NCI-H1436 (cell line): ENCODE data around the gene COL8A1.
A peak's percentile ranks its signal among the peaks of the same experiment; 100 is the strongest.
"Not testable (repeated sequence)": the region's sequence is repeated elsewhere in the genome, so short reads cannot be mapped to it uniquely, and the experiment has no call there.

ENCODE experiments used
- DNase-seq: peaks from one replicate; lab custom pipeline; 2025; lab: John Stamatoyannopoulos, UW

COL8A1 gene

DNA sequence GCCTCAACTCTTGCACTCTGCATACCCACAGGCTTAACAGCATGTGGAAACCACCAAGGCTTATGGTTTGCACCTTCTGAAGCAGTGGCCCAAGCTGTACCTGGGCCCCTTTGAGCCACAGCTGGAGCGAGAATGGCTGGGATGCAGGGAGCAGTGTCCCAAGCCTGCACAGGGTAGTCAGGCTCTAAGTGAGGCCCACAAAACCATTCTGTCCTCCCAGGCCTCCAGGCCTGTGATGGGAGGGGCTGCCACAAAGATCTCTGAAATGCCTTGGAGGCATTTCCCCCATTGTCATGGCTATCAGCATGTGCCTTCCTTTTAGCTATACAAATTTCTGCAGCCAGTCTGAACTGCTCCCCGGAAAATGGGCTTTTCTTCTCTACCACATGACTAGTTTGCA lies 166.8 kb downstream of the COL8A1 start:
- DNase-seq, result no peak

DNA sequence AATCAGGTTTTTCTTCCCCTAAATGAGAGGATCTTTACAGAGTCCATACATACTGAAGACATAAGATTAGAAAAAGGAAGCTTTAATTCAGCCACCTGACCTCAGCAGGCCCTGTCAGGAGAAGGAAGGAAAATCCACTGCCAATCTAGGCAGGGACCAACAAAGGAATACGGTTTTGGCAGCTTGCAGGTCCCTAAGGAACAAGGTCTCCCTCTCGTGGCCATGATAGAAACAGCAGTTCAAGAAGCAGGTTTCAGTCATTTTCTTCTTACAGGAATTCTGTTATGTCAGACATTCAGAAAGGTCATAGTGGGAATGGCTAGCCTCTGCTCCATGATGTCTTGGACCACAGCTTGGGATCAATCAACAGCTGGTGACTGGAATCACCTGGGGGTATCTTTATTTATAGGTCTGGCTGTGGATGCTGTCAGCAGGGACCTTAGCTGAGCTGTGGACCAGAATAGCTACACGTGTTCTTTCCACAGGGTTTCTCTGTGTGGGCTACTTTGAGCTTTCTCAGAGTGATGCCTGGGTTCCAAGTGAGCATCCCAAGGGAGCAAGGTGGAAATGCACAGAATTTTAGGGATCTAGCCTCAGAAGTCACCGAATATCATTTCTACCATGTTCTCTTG lies 169.9 kb downstream of the COL8A1 start:
- peak; percentile 40 for DNase-seq

DNA sequence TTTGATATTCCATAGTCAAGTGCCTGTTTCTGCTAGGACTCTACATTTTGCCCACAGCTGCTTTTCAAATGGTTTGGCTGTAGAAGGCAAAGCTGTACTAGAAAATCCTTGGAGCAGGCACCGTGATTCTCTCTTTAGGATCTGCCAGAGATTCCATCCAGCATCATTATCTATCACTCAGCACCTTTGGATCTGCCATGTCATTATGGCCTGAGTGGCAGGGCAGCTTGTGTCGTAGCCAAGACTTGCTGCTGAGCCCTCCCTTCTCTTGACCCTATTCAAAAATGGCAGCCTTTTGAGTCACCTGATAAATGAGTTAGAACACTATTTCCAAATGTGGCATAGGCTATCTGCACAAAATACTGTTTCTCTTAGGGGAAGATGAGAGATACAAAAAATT lies 171.2 kb downstream of the COL8A1 start:
- DNase-seq, result no peak

DNA sequence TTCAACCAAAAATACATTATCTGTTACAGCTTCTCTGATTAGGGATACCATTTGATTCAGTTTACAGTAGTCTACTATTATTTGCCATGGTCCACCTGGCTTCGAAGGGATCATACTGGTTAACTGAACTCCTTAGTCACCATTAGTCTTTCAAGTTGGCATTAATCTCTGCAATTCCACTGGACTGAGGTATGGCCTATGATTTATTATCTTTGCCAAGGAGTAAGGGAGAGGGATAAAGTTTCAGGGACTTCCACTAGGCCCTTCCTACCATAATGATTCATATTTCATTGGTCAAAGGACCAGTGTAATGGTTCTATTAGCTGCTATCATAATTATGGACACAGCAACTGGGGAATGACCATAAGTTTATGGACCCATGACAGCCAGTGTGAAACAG lies 172.0 kb downstream of the COL8A1 start:
- no peak for DNase-seq

DNA sequence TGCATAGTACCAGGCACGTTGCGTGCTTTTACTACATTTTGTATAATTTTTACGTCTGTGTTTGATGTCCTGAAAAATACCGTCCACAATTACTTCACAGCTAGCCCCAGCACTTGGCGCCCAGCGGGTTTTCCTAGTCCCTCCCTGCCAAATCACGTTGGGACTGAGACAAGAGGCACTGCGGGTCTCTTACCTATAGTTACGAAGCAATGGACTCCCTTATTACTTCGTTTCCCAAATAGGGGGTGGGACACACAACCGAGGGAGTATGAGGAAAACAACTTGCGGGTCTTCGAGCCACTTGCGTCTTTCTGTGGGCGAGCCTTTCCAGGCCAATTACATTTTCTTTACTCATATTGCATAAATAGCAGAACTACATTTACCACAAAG lies 178.6 kb downstream of the COL8A1 start:
- no peak for DNase-seq

DNA sequence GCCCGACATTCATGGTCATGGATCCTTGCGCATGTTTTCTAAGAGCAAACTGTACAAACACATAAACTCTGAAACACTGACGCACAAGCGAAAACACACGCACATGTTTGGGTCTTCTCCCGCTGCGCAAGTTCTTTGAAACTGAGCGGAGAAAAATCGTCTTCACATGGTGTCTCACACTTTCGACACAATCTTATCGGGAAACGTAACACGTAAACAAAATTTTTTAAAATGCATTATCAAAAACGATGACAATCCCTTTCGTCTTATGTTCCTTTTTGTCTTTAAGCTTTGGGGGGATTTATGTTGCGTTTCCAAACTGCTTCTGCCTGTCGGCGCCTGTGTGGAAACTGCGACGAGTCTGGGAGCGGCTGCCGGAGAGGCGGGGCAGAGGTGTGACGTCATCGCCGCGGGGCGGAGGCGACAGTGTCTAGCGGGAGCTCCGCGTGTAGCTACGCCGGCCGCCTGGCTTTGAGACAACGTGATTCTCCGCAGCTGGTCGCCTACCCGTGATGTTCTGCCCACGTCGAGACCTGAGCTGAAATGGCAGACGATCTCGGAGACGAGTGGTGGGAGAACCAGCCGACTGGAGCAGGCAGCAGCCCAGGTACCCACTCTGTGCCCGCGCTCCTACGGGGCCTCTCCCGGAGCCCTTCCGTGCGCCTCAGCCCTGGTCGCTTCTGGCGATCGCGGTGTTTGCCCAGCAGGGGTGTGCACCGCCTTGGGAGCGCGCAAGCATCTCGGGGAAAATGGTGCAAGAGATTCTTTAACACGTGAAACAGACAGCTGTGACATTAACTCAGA lies 179.2 kb downstream of the COL8A1 start, which contains the start of gene CMSS1:
CMSS1 (plus strand) TSS at position 426 of the 804 bp plus-strand sequence.
- peak; percentile 88 for DNase-seq

DNA sequence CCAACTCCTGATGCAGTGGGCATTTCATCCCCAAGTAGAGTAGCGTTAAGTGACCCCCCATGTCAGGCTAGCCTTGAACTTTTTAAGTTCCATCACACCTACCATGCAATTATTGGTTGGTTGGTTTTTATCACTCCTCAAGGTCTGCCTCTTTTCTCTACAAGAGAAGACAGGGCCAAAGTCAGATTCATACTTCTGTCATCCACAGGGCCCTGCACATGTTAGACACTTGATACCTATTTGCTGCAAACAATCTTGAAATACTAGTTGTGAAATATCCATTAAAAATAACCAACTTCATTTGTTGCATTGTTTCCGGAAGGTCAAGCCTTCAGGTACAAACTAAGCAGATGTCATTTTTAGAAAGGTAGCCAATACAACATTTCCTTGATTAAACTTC lies 180.4 kb downstream of the COL8A1 start:
- no peak for DNase-seq

DNA sequence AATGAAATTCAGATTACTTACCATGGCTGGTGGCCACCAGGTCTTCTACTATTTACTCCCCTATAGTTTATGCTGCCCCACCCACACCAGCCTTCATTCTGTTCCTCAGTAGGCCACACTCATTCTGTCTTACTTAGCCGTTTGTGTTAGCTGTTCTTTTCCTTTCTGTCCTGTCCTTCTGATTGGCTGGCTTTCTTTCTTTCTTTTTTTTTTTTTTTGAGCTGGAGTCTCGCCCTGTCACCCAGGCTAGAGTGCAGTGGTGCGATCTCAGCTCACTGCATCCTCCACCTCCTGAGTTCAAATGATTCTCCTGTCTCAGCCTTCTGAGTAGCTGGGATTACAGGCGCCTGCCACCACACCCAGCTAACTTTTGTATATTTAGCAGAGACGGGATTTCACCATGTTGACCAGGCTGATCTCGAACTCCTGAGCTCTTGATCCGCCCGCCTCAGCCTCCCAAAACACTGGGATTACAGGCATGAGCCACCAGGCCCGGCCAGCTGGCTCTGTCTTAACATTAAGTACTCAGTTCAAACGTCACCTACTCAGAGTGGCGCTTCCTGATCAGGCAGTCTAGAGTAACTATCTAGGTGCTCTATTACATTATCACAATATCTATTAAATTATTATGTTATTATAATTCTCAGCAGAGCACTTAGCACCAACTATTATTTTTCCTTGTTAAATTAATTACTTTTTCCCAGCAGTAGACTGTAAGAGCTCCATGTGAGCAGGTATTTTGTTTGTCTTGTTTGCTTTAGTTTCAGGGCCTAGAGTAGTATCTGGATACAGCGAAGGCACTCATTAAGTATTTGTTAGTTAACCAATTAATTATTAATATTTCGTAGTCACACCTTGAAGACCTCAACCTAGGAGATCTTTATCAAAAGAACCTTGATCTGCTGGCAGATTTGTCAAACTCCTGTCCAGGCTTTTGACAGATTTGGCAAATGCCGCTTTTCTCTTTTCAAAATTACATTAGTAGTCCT lies 185.6 kb downstream of the COL8A1 start:
- no peak for DNase-seq

DNA sequence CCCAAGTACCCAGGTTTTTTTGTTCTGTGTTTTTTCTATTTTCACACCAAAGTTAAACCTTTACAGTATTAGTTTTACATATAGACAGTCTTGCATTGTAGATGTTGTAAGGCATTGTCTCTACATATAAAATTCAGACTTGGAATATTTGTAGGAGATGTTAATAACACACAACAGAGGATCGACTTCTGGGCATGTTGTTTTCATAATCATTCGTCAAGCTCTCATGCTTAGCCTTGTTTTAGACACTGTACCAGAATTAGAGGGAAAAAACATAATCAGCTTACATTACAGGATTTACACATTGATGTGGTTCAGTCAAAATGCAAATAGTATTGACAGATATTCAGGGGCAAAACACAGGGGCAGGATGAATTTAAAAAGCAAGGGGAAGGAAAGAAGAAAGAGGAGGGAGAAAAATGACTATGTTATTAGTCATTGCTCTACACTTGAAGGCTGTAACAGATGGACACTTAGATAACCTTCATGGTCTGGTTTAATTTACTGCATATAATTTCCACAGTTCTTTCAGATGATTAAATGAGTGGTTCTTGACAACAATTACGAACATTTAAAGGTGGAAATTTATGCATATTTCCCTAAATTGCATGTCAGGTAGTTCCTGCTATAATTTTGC lies 186.7 kb downstream of the COL8A1 start:
- no peak for DNase-seq

DNA sequence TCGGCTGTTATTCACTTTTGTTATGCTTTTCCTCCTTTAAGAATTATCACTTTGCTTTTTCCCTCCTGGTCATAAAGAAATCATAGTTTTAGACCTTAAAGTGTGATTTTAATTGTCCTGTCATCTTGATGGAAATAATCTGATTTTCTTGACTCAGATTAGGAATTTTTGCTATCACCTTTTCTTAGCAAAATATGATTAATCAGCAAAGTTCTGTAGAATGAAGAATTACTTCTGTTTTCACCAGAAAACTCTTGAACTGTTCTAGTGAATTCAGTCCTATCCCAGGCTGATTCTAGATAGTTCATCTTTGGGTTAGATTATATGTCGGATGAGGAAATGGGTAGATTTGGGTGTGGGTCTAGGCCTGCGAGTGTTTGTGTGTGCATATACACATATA lies 191.4 kb downstream of the COL8A1 start:
- no peak for DNase-seq

DNA sequence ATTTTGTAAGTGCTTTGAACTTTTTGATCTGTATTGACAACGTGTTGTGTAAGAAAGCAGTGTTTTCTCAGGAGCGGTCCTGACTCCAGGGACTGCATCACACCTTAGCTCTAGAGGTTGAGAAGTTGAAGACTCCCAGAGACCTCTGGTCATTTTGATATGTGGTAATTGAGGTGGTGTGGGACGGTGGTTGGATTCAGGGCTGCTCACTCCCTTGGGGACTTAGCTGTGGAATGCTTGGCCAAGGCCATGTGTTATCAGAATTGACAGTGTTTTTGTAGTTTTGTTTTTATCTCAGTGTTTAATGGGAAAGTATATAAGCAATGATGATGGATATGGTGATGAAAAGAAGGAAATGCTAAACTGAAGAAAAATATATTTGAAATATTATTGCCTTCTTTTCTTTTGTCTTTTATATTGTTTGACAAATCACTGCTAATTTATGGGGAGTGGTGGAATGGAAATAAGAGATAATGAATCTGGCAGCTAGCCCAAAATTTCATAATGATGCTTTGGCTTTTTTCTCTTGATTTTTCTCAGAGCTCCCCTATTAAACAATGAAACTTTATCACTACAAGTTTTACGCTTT lies 195.3 kb downstream of the COL8A1 start:
- DNase-seq, result no peak

DNA sequence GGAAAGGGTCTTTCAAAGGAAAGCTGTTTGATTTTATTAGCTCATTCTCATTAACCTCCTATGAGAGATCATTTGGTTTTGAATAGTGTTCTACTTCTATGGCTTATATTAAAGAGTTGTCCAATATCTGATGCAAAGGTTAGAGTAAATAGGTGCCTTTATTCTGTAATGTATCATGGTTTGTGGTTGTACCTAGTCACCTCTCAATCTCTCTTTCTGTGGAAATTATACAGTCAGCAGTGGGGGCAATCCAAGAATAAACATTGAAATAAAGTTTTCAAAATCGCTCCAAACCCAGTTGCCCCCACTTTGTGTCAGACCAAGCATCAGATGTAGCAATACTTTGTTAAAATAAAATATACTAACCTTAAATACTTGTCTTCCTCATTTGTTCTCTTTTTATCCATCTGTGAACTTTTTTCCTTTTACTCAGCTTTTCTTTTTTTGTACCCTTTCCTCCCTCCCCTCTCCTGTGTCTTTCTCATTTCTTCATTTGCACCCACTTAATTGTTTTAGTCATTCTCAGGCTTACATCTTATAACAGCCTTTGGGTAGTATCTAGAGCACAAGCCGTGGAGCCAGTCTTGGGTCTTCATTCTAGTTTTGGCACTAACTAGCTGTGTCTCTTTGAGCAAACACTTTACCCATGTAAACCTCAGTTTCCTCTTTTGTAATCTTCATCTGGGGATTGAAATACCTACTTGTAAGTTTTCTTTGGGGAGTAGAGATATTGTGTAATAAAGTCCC lies 196.0 kb downstream of the COL8A1 start:
- DNase-seq, result no peak

DNA sequence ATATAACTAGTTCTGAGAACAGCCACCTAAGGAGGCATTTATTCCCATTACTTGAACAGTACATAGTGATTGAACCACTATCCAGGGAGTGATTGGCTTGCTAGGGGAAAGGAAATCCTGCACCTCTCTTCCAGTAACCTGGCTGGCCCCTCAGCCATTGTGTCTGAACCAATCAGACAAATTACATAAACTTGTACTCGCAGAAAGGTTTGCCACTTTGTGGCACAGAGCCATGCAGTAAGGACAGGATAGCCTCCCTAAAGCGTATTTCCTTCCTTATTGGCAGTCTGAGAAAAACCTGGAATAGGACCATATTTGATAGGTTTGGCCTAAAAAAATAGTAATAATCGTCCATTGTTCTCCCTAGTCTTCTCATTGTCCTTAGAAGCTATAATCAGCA lies 198.3 kb downstream of the COL8A1 start:
- DNase-seq, result no peak

DNA sequence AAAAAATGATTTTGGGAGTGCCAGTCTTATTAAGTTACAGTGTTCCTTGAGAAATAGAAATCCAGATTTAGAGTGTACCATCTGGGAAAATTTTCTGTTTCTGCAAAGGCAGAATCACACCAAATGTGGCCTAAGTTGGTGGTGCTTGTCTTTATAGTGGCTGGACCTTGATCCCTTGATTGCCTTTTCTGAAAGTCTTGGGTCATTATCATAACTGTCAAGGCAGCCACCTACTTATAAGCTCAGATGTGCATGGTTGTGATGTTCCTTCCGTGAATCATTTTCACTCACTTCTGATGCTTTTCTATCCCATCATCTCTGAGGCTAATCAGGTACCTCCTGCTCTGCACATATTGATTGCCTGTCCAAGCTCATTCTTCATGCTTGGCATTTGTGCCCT lies 199.3 kb downstream of the COL8A1 start:
- no peak for DNase-seq

DNA sequence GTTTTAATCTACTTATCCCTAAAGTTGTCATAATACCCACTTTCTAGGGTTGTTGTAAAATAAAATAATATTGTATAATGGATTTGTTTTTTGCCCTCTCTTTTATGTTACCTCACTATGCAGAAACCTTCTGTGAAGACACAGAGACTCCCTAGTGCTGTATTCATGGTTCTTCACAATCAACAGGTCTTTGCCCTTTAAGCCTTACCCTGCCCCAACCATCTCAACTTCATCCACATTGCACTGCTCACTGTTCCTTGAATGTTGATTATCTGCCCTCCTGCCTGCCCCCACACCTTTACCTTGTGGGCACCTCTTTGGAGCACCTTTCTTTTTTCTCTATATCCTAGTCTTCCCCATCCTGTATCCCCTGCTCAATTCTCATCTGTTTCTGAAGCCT lies 200.4 kb downstream of the COL8A1 start:
- no peak for DNase-seq

DNA sequence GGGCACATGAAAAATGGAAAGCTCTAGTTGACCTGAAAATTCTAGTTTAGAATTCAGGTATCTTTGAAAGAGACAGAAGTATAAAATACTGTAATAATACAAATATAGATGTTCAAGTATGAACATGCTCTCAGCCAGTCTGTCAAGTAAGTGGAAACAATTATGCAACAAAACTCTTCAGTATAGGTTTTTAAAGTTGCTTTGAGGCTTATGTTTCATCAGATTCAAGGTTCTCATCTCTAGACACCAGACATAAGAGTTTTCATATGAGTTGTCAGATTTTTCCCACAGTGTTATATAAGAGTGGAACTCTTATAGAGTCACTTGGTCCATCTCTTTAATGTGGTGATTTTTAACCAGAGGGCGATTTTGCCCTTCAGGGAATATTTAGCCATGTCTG lies 201.2 kb downstream of the COL8A1 start:
- no peak for DNase-seq

DNA sequence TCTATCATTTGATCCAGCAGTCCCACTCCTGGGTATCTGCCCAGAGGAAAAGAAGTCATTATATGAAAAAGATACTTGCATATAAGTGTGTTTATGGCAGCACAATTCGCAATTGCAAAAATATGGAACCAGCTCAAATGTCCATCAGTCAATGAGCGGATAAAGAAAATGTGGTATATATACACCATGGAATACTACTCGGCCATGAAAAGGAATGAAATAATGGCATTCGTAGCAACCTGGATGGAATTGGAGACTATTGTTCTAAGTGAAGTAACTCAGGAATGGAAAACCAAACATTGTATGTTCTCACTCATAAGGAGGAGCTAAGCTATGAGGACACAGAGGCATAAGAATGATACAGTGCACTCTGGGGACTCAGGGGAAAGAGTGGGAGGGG lies 203.6 kb downstream of the COL8A1 start:
- DNase-seq, result not testable (repeated sequence)

DNA sequence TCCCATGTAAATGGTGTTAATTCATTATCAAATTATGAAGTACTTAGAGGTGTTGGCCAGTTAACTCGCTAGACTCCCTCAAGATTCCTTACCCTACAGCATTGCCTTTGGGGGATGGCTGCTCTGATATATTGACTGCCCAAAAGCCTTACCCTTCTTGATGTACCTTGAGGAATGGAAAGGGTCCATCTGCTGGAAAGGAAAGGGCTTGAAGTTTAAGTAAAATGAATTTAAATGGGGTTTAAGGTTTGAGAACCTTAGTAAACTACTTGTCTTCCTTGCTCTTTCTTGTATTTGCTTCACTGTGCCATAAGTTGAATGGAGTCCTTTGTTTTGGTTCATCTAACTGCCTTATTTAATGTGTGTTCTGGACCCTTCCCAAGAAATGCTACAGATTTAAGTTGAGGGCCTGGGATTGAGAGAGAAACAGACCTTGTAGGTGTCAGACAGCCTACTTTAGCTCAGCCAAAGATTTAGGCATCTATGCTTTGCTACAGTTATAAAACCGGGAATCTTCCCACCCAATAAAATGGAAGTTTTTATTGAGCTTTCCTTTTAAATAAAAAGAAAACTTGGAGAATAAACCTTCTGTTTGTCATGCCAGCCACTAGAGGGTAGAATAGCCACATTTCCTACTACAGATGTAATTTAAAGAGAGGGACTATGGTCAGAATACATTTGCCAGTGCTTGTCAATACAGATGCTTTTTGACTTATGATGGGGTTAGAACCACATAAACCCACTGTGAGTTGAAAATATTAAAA lies 204.6 kb downstream of the COL8A1 start:
- DNase-seq, result peak; percentile 27

DNA sequence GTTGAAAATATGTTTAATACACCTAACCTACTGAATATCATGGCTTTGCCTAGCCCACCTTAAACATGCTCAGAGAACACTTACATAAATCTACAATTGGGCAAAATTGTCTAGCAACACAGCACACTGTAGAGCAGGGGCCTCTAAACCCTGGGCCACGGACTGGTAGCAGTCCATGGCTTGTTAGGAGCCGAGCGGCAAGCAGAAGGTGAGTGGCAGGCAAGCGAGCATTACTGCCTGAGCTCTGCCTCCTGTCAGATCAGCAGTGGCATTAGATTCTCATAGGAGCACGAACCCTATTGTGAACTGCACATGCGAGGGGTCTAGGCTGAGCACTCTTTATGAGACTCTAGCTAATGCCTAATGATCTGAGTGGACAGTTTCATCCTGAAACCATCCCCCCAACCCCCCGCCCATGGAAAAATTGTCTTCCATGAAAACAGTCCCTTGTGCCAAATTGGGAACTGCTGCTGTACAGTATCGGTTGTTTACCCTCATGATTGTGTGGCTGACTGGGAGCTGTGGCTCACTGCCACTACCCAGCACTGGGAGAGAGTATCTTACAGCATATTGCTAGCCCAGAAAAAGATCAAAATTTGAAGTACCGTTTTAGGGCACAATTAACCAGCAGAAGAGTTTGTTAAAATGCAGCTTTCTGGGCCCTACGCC lies 205.3 kb downstream of the COL8A1 start:
- DNase-seq, result no peak

DNA sequence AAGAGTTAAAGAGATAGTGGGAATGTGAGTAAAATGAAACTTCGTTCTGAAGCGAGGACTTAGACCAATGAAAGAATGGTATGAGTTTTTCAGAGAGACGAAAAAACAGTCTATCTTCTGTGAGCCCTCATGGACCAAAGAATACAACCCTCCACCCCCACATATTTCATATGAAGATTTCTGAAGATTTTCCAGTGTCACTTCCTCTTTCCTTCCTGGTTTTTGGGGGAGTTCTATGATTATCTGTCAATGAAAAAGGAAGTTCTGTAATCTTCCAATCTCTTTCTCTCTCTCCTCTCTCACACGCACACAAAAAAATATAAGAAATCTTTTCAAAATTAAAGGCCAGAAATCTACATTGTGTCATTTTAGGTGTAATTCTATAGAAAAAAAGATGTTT lies 206.9 kb downstream of the COL8A1 start:
- no peak for DNase-seq
